MM.1S (cell line): Measurements from ENCODE around the gene ANO5.

Experiments
- EZH2 ChIP-seq: fragments of 300-600 bp; sonication (generic); optimal IDR thresholded peaks from 2 replicates; pipeline ENCODE3; 2017; ENCODE audit warnings: low read depth, mild to moderate bottlenecking, antibody characterized with exemption, low read length, mixed read lengths
- TF ChIP-seq, protein P1 (sequence below): fragments of 300-600 bp; sonication (generic); IDR thresholded peaks from 2 replicates; pipeline ENCODE4 v1.5.1; 2016; ENCODE audit warnings: antibody characterized with exemption, low read length, mixed read lengths

GRCh38 chr11:22190827-22191463, 1.9 kb upstream of the ANO5 start:
- TF ChIP-seq, protein P1, sequence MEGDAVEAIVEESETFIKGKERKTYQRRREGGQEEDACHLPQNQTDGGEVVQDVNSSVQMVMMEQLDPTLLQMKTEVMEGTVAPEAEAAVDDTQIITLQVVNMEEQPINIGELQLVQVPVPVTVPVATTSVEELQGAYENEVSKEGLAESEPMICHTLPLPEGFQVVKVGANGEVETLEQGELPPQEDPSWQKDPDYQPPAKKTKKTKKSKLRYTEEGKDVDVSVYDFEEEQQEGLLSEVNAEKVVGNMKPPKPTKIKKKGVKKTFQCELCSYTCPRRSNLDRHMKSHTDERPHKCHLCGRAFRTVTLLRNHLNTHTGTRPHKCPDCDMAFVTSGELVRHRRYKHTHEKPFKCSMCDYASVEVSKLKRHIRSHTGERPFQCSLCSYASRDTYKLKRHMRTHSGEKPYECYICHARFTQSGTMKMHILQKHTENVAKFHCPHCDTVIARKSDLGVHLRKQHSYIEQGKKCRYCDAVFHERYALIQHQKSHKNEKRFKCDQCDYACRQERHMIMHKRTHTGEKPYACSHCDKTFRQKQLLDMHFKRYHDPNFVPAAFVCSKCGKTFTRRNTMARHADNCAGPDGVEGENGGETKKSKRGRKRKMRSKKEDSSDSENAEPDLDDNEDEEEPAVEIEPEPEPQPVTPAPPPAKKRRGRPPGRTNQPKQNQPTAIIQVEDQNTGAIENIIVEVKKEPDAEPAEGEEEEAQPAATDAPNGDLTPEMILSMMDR = no peak
- no peak for TF ChIP-seq EZH2
